Inflammatory macrophage treated with lipopolysaccharide for 1 hour (primary cell): ENCODE data around the gene GABRG3.
"Not testable (repeated sequence)": the region's sequence is repeated elsewhere in the genome, so short reads cannot be mapped to it uniquely, and the experiment has no call there.

ENCODE experiments used
- DNase-seq, 2 donors: peaks; one replicate each; pipeline ENCODE4 v3.0.0-alpha.2; 2020 to 2022

The GABRG3 gene

DNA sequence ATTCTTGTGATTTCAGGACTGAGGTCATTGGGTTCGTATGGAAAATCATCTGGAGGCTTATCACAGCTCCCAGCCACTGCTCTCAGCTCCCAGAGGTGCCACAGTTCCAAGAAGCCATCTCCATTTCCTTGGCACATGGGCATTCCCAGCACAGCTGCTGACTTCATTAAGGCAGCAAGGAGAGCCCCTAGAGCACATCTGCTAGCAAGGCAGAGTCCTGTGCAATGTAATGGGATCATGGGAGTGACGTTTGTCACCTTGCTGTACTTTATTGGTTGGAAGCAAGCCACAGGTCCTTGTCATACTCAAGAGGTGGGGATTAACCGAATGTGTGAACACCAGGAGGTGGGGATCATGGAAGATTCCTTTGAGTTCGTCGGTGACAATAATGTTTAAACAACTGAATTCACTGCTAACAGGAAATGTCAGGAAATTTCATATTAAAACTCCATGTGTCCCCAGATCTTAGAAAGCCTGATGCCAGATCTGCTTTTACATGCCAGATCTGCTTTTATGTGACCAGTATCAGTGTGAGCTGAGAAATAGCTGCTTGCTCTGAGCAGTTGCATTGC lies 148.8 kb downstream of the GABRG3 start:
- DNase-seq, result no peak

DNA sequence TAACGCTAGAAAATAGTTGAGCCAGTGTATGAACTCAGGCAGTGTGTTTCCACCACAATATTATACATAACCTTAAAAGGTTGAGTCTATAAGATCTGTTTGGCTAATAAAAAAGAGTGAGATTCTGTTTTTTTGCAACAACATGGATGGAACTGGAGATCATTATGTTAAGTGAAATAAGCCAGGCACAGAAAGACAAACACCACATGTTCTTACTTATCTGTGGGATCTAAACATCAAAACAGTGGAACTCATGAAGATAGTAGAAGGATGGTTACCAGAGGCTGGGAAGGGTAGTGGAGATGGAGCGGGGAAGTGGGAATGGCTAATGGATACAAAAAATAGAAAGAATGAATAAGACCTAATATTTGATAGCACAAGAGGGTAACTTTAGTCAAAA lies 150.7 kb downstream of the GABRG3 start:
- no peak for DNase-seq

DNA sequence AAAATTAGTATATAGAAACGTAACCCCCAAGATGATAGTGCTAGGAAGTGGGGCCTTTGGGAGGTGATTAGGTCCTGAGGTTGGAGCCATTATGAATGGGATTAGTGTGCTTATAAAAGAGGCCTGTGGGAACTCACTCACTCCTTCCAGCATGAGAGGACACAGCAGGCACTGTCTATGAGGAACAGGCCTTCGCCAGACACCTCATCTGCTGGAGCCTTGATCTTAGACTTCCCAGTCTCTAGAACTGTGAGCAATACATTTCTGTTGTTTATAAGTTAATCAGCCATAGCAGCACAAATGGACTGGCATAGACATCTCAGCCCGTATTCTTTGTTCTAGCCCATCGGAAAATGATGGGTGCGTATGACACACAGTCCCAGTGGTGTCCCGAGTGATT lies 152.3 kb downstream of the GABRG3 start:
- DNase-seq, result no peak

GRCh38 chr15:27123808-27124207 lies 152.8 kb downstream of the GABRG3 start:
- DNase-seq, result no peak

GRCh38 chr15:27124287-27124871 lies 153.4 kb downstream of the GABRG3 start:
- DNase-seq, result no peak

- DNase-seq, result no peak
Measured at GRCh38 chr15:27125185-27125584, 154.2 kb downstream of the GABRG3 start.

DNA sequence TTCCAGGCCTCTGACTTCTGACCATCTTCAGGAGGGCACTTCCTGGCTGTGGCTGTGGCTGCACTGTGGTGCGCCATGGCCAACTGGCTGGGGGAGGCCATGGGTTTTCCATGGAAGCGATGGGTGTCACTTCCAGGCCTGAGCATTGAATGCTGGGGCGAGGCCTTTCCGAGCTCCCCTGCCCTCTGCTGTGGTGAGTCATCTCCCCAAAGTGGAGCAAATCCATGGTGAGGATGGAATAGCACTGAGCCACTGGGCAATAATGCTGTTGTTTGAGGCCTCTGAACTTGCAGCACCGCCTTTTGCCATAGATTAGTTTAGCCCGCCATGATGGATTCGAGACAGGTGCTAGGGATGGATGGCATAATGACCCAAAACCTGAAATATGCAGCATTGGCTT lies 155.5 kb downstream of the GABRG3 start:
- DNase-seq, result no peak

GRCh38 chr15:27127815-27128570 lies 157.0 kb downstream of the GABRG3 start:
- DNase-seq, result no peak

DNA sequence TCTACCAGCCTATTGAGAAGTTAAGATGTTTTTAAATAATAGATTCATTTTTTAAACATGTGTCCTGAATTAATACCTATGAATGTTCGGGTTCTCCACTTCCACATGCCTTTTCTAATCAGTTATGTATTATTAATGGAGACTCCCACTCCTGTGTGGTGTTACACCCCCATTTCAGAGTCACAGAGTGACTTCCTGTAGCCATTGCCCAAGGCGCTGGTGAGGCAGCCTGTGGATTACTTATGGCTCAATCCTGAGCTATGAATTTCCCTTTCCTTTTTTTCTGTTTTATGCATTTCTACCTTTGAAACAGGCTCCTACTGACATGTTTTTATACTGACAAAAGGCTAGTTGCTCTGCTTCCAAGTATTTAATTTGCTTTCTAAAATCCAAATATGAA lies 162.3 kb downstream of the GABRG3 start:
- no peak for DNase-seq

DNA sequence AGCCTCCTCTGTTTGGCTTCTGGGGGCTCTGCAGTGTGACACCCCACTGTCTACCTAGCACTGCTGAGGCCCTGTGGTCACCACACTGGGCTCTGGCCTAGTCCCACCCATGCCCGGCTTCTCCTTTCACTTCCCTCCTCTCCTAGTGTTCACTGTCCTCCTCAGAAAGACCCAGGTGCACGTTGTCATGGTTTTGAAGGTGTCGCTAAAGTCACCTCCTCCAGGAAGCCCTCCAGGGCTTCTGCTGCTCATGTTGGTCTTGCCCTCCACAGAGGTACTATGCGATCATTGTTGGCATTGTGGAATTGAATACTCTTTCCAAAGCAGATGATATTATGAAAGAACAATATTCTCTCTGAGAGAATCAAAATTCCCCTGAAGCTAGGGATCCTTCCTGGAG lies 163.5 kb downstream of the GABRG3 start:
- no peak for DNase-seq

- no peak for DNase-seq
Measured at GRCh38 chr15:27135151-27135550, 164.2 kb downstream of the GABRG3 start.

- no peak for DNase-seq
Measured at GRCh38 chr15:27137127-27137526, 166.1 kb downstream of the GABRG3 start.

DNA sequence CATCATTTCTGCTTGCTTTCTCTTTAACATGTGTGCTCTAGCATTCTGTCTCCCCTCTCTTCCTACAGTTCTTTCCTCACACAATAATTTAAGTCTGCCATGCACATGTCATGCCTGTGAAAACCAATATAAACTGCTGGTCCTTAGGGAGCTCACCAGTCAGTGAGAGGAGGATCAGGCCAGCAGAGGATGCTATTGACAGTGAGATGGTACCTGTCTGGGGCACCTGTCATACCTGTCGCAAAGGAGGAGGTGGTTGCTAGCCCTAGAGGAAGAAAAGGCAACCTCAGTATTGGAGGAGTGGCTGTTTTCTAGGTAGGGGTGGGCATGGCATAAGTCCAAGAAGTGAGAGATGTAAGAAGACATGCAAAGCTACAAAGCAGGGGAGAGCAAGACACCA lies 194.6 kb downstream of the GABRG3 start:
- no peak for DNase-seq

GRCh38 chr15:27166917-27167316 lies 195.9 kb downstream of the GABRG3 start:
- no peak for DNase-seq

GRCh38 chr15:27167738-27168137 lies 196.8 kb downstream of the GABRG3 start:
- no peak for DNase-seq

DNA sequence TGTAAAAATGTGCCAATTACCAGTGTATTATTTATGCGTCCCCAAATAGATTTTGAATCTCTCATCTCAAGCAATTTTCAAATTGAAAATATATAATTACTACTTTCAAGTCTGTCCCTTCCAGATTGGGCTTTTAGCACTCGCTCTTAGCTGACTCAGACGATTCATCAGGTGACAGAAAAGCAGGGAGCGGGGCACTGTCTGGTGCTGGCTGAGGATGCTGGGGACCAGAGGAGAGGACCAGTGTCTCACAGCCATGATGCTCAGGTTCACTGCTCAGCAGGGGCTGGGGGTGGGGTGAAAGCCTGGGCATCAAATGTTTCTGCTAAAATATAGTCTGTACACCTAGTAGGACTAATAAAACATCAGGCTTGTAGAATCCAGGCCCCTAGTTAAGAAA lies 199.9 kb downstream of the GABRG3 start:
- DNase-seq, result no peak

- no peak for DNase-seq
Measured at GRCh38 chr15:27172821-27173220, 201.8 kb downstream of the GABRG3 start.

- no peak for DNase-seq
Measured at GRCh38 chr15:27175472-27176153, 204.6 kb downstream of the GABRG3 start.

DNA sequence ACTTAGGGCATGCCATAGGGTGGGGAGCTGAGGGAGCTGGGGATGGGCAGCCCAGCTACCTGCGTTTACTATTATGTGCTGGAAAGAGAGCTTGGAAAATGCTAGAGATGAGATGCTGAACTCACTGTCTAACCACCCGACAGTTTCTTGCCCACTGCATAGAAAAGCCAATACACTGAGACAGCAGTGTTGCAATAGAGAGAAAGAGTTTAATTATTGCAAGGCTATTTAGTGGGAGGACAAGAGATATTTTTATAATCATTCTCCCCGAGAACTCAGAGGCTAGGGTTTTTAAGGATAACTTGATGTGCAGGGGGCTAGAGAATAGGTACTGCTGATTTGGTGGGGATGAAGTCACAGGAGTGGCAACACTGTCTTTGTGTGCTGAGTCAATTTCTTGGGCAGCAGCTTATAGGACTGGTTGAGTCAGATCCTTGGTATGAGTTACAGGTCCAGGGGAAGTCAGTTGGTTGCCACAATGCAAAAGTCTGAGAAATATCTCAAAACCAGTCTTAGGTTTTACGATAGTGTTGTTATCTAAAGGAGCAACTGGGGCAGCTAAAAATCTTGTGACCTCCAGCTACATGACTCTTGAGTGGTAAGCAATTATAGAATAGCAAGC lies 205.9 kb downstream of the GABRG3 start:
- no peak for DNase-seq

GRCh38 chr15:27179789-27180188 lies 208.8 kb downstream of the GABRG3 start:
- DNase-seq, result no peak

DNA sequence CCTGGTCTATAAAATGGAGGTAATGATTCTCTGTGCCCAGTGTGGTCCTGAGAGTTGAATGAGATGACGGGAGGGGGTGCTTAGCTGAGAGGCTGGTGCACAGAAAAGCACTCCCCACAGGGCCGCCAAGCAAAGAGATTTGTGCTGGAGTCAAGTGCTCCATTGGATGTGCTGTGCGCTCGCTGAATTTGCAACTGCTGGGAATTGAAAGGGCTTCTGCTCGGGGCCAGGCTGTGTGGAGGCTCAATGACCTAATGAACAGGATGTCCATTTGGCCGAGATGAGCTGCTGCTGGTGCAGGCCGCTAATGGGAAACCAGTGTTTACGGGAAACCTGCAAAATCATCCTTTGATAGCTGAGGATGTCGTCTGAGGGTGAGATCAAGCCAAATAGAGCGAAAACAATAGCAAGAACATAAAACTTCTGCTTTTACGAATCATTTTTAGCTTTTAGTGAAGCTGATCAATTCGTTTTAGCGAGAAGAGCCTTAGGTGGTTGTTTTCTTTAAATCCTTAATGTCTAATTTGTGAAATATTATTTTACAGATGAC lies 211.7 kb downstream of the GABRG3 start:
- DNase-seq, result no peak

- no peak for DNase-seq
Measured at GRCh38 chr15:27183201-27183600, 212.2 kb downstream of the GABRG3 start.

DNA sequence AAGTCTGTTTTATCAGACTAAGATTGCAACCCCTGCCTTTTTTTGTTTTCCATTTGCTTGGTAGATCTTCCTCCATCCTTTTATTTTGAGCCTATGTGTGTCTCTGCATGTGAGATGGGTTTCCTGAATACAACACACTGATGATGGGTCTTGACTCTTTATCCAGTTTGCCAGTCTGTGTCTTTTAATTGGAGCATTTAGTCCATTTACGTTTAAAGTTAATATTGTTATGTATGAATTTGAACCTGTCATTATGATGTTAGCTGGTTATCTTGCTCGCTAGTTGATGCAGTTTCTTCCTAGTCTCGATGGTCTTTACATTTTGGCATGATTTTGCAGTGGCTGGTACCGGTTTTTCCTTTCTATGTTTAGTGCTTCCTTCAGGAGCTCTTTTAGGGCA lies 220.5 kb downstream of the GABRG3 start:
- not testable (repeated sequence) for DNase-seq
